Left renal cortex interstitium (tissue), 4 donors: ENCODE measurements around the gene SF1. TPM values are rescaled to one million over a fixed set of nuclear protein-coding genes. Genes with fewer than 3 reads are reported as not detected.

ENCODE experiments used
- DNase-seq, 4 donors: peaks; one replicate each; pipeline ENCODE4 v3.0.0-alpha.2; 2013; ENCODE audit warnings: low read depth in 4 of 4, low spot score in 2 of 4, missing footprints in 1 of 4
- polyA plus RNA-seq, 4 donors: library from polyadenylated mRNA; unstranded; fragments of 120-200 nt; gene quantifications; one replicate each; pipeline ENCODE4 v1.2.1, GENCODE V29; 2013; ENCODE audit not compliant: insufficient read length in 4 of 4

Gene SF1
- polyA plus RNA-seq, 4 donors, result 263 to 497 (median 371) TPM

- no peak for DNase-seq
These were observed 26.8 kb downstream of the SF1 start for GRCh38 chr11:64751580-64751979.

GRCh38 chr11:64751136-64751535, 27.2 kb downstream of the SF1 start:
- no peak for DNase-seq

DNA sequence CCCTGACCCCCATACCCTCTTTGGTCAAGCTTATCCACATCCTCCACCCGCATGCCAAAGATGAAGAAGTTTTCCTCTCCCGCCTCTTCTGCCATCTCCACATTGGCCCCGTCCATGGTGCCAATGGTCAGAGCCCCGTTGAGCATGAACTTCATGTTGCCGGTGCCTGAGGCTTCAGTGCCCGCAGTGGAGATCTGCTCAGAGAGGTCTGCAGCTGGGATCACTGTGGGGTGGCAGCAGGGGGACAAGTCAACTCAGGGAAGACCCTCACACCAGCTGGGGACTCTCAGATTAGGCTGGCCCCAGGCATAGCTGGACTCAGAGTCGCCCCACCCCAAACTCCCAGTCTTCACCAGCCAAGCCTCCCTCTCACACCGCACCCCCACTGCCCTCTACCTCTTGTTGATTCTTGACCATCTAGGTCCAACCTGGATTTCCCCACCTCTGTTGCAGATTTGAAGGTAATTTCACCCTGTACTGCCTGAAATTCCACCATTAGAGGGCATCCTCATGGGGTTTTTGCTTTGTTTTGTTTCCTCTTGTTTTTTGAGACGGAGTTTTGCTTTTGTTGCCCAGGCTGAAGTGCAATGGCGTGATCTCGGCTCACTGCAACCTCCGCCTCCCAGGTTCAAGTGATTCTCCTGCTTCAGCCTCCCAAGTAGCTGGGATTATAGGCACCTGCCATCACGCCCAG, 27.8 kb downstream of the SF1 start:
- no peak for DNase-seq

DNA sequence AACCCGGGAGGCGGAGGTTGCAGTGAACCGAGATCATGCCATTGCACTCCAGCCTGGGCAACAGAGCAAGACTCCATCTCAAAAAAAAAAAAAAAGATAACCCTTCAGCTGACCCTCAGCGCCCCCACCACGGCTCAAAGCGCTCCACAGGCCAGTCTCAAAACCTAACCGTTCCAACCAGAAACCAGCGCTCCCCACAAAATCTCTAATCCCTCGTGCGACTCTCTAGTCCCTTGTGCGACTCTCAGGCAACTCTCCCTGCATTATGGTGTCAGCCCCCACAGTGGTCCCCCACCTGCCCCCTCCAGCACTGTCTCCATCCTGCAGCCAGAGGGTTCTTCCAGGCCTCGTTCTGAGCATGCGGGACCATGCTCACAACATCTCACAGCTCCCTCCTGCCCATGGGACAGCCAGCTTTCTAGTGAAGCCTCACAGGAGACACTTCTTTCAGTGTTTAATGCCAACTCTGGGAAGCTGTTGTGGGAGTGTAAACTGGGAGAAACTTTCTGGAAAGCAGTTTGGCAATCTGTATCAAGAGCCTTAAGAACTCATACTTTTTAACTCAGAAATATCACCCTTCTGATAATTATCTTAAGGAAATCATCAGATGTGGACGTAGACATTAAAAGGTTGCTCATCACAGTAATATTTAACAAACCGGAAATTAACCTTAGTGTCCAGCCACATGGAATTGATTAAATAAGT, 30.2 kb downstream of the SF1 start:
- DNase-seq, result no peak

DNA sequence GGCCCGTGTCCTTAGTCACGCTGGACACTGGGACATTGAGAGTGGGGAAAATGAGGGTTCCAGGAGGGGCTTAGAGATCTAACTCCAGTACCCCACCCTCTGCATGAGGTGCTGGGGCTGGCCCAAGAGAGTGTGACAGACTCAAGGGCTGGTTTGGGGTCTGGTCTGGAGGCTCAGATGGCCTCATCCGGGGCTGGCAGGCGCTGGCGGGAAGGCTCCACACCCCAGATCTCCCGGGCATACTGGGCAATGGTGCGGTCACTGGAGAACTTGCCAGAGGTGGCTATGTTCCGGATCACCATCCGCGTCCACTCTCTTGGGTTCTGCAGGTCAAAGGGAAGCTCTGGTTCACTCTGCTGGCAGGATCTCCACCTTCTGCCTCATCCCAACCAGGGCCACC, 31.9 kb downstream of the SF1 start:
- DNase-seq, result no peak

DNA sequence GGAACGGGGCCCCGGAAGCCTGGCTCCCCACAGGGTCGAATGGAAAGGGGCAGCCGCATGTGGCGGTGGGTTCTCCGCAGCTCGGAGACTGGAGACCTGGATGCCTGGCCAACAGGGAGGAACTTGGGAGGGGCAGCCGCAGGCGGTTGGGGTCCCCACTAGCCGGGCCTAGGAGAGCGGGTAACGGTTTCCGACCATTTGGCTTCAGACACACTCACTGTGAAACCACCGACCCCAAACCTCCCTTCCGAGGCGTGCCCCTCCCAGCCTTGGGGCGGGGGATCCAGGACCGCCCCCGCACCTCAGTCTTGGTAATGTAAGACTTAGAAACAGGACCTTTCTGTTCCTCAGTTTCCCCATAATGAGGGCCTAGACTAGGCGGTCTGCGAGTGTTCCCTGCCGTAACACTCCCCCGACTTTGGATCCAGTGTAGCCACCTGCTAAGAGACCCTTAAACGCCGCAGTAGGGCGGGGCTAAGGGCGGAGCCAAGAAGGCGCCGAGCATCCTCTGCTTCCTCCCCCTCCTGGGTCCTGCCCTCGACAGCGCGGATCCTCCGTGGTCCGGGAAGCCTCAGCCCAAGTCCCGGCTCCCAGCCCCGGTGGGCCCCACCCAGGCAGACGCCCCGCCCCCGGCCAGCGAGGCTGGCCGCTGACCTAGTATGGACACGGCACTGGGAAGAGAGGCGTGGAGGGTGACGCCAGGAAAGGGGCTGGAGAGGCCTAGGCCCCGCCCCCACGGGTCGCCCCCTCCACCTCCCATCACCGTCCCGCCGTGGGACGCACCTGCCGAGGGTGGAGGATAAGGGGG, 32.6 kb downstream of the SF1 start:
- DNase-seq, result no peak

DNA sequence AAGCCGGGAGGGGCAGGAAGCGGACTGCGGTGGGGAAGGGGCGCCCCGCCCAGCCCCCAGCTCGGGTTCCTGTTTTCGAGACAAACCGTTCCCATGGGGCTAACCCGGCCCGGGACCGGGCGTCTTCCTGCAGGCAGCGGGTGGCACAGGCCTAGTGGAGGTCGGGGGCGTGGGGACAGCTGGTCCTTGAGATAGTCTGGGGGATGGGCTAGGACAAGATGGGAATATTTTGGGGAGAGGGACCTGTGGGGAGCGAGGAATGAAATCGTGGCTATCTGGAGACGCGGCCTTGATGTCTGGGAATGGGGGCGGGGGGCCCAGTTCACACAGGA, 33.2 kb downstream of the SF1 start:
- no peak for DNase-seq

DNA sequence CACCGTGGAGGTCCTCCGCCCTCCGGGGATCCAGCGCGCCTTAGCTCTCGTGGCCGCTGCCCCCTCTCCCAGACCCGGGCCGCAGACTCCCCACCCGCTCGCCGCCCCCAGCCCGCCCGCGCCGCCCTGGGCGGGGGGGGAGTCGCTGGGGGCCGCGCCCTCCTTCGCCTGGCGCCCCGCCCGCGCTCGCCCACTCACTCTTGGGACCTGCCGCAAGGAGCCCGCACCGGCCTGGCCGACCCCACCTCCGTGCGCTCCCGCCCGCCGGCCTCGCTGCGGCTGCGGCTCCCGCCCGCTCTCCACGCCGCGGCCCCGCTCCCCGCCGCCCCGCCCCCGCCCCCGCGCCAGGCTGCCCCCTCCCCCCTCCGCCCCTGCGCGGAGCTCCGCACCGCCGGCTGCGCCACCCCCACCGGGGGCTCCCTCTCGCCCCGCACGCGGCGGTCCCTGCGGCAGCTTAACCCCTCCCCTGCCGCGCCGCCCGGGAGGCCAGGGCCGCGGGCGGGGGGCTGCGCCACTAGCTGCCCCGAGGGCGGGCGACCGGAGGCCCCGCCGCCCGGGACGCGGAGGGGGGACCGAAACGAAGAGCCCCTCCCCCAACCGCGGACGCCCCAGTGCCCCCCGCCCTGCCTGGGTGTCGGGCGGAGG, 33.7 kb downstream of the SF1 start:
- no peak for DNase-seq

- DNase-seq, result no peak
These were observed 34.5 kb downstream of the SF1 start, which contains the start of gene RASGRP2 for GRCh38 chr11:64743591-64744543. Gene RASGRP2, minus strand, starts transcription at chr11:64744142. Its CDS starts 1,276 bp downstream, at chr11:64742866.

- DNase-seq, result no peak
These were observed 35.3 kb downstream of the SF1 start for GRCh38 chr11:64742889-64743590.

- no peak for DNase-seq
These were observed 36.1 kb downstream of the SF1 start for GRCh38 chr11:64742087-64742888.

GRCh38 chr11:64741375-64742086, 36.8 kb downstream of the SF1 start:
- no peak for DNase-seq

- DNase-seq, result no peak
These were observed 38.5 kb downstream of the SF1 start for GRCh38 chr11:64739871-64740270.

GRCh38 chr11:64736654-64737053, 41.7 kb downstream of the SF1 start:
- no peak for DNase-seq

DNA sequence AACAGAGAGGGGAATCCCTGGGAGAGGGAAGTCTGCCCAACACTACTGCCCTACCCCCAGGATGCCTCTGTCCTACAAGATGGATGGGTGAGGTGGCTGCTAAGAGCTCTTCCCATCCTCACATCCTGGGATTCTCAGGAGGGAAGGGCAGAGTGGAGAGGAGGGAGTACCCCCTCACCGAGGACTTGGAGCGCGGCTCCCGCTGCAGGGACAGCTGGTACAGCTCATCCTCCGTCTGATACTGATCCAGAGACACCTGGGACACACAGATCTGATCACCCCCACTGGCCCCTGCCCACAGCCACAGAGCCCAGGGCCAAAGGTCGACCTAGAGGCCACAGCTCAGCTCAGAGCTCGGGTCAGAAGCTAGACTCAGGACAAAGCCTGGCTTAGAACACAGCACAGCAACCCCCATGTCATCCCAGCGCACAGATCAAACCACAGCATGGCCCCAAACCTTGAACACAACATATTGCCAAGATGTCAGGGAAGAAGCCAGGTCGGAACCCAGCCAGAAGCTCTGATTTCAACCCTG, 42.5 kb downstream of the SF1 start:
- no peak for DNase-seq

DNA sequence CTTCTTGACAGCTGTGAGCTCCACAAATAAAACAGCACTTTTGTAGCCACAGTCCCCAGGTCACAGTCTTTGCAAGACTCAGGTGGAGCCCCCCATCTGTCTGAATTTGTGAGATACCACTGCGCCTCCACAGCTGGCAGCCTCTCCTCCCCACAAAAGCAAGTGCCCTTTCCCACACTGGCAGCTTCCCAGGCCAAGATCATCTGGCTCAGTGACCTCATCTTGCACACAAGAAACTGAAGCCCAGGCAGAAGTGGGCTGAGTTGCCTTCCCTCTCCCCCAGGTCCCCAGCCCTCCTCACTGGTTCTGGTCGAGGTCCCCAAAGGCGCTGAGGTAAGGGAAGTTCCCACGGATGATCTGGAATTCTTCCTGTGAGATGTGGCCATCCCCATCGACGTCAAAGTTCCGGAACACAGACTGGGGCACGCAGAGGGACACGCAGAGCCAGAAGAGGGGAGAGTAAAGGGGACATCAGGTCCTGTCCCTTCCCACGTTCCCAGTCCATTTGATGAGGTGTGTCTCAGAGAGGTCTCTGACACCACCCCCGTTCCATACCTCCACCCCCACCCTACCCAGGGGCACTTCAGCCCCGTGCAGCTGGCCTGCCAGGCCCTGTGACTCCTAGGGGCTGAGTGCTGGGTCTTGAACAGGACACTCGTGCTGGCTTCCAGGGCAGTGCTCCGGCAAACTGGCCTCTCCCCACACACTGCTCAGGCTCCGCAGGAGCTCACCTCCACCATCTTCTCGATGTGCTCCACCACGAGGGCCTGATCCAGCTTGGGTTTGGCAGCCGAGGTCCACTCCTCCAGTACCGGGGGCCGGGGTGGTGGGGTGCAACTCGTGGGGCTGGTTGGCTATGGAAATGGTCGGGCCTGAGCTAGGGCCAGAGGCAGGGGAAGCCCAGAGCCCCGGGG, 43.3 kb downstream of the SF1 start:
- no peak for DNase-seq

DNA sequence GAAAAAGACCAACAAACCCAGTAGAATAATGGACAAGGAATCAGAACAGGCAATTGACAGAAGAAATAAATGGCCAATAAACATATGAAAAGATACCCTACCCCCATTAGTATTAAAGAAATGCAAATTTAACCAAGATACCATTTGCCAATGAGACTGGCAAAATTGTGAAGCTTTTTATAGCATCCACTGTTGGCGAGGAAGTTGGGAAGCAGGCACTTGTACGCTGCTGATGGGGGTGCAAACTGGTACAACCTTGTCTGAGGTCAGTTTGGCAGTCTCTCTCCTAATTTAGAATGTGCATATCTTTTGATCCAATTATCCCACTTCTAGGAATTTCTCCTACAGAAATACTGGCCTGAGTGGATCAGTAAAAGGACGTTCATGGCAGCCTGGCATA, 46.7 kb downstream of the SF1 start:
- no peak for DNase-seq
